Choroid plexus epithelial cell (primary cell): ENCODE measurements around the gene ZNF609.

Source experiments
- DNase-seq: peaks from one replicate; pipeline ENCODE4 v3.0.0-alpha.2; 2010; ENCODE audit warnings: low read depth
- H3K4me3 ChIP-seq: 2 replicates; pipeline ENCODE4 v1.5.1; 2011; ENCODE audit warnings: low read depth, mild to moderate bottlenecking, control low read depth, low read length, moderate library complexity
- TF ChIP-seq, protein P1 (sequence below): conservative IDR thresholded peaks from 2 replicates; pipeline ENCODE4 v1.5.1; 2011; ENCODE audit warnings: low read depth, mild to moderate bottlenecking, control low read depth, inconsistent platforms, low read length, moderate library complexity

The ZNF609 gene

DNA sequence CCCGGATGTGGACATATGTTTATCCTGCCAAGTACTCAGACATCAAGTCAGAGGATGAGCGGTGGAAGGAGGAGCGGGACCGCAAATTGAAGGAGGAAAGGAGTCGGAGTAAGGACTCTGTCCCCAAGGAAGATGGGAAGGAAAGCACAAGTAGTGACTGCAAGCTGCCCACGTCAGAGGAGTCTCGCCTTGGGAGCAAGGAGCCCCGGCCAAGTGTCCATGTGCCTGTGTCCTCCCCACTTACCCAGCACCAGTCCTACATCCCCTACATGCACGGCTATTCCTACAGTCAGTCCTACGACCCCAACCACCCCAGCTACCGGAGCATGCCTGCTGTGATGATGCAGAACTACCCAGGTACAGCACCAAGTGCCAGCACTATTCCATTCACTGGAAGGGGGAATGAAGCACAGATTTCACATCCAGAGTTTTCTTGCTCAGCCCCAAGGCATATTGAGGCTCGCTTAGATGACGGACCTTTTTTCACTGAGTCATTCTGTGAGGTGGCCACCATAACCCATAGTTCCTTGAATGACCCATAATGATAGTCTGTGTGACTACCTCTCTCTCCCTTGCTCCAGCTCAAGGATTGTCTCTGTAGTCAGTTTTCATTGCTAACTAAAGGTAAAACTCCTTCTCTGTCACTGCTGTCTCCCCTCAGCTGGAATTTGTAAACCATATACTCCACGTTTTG is 217.9 kb downstream of the ZNF609 start:
- DNase-seq, result no peak
- TF ChIP-seq, protein P1, sequence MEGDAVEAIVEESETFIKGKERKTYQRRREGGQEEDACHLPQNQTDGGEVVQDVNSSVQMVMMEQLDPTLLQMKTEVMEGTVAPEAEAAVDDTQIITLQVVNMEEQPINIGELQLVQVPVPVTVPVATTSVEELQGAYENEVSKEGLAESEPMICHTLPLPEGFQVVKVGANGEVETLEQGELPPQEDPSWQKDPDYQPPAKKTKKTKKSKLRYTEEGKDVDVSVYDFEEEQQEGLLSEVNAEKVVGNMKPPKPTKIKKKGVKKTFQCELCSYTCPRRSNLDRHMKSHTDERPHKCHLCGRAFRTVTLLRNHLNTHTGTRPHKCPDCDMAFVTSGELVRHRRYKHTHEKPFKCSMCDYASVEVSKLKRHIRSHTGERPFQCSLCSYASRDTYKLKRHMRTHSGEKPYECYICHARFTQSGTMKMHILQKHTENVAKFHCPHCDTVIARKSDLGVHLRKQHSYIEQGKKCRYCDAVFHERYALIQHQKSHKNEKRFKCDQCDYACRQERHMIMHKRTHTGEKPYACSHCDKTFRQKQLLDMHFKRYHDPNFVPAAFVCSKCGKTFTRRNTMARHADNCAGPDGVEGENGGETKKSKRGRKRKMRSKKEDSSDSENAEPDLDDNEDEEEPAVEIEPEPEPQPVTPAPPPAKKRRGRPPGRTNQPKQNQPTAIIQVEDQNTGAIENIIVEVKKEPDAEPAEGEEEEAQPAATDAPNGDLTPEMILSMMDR, result no peak
- H3K4me3 ChIP-seq, result no peak overlapping the region

DNA sequence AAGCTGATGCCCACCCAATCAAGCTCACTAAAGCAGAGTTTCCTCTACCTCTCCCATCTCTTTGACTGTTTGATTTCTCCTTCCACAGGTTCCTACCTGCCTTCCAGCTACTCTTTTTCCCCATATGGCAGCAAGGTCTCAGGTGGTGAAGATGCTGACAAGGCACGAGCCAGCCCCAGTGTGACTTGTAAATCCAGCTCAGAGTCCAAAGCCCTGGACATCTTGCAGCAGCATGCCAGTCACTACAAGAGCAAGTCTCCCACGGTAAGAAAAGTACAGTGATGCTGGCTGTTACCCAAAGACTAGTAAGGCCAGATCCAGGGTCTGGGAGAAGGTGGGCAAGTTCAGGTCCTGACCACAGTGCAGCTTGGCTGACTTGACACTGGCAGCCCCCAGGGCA is 219.7 kb downstream of the ZNF609 start:
- H3K4me3 ChIP-seq, result no peak overlapping the region
- TF ChIP-seq, protein P1, result no peak
- no peak for DNase-seq

- TF ChIP-seq, protein P1, result peak; percentile 70
- H3K4me3 ChIP-seq, result no peak overlapping the region
- peak; percentile 75 for DNase-seq
These were observed 221.1 kb downstream of the ZNF609 start for GRCh38 chr15:64681424-64682024.

GRCh38 chr15:64682255-64682654 is 221.9 kb downstream of the ZNF609 start:
- TF ChIP-seq, protein P1, result no peak
- DNase-seq, result no peak
- no peak overlapping the region for H3K4me3 ChIP-seq

- H3K4me3 ChIP-seq, result no peak overlapping the region
- DNase-seq, result no peak
- TF ChIP-seq, protein P1, result no peak
These were observed 223.0 kb downstream of the ZNF609 start for GRCh38 chr15:64683378-64683777.

- no peak for DNase-seq
- H3K4me3 ChIP-seq, result no peak overlapping the region
- TF ChIP-seq, protein P1, result no peak
These were observed 225.0 kb downstream of the ZNF609 start for GRCh38 chr15:64685230-64685888.
